Choroid plexus epithelial cell (primary cell): ENCODE data around the gene PPM1M.
A peak's percentile ranks its signal among the peaks of the same experiment; 100 is the strongest.

ENCODE experiments used
- DNase-seq: peaks from one replicate; pipeline ENCODE4 v3.0.0-alpha.2; 2010; ENCODE audit warnings: low read depth
- H3K4me3 ChIP-seq: 2 replicates; pipeline ENCODE4 v1.5.1; 2011; ENCODE audit warnings: low read depth, mild to moderate bottlenecking, control low read depth, low read length, moderate library complexity
- TF ChIP-seq, protein P1 (sequence below): conservative IDR thresholded peaks from 2 replicates; pipeline ENCODE4 v1.5.1; 2011; ENCODE audit warnings: low read depth, mild to moderate bottlenecking, control low read depth, inconsistent platforms, low read length, moderate library complexity

The PPM1M gene

DNA sequence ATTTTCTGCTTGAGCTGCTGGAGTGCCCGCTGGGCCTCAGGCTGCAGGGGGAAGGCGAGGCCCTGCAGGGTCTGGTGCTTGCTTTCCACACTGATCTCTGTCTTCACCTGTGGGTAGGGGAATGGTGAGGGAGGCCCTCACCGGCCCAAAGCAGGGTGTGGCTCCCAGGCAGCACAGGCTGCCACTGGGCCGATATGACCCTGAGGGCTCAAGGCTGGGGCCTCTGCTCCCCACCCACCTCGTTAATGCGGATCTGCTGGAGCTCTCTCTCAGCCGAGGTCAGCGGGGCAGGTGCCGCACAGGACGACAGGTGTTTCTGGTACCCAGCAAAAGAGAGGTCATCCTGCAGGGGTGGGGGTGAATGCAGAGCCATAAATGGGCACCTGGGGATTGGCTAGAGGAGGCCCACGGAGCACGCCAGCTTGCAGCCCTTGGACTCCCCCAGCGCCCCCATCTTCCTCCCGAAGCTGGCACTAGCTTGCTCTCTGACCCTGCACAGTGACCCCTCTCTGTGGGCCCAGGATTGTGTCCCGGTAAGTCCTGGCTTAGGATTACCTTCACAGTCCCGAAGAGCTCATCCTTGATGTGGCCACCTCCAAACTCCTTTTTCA lies 14.6 kb upstream of the PPM1M start:
- no peak overlapping the region for H3K4me3 ChIP-seq
- TF ChIP-seq, protein P1, sequence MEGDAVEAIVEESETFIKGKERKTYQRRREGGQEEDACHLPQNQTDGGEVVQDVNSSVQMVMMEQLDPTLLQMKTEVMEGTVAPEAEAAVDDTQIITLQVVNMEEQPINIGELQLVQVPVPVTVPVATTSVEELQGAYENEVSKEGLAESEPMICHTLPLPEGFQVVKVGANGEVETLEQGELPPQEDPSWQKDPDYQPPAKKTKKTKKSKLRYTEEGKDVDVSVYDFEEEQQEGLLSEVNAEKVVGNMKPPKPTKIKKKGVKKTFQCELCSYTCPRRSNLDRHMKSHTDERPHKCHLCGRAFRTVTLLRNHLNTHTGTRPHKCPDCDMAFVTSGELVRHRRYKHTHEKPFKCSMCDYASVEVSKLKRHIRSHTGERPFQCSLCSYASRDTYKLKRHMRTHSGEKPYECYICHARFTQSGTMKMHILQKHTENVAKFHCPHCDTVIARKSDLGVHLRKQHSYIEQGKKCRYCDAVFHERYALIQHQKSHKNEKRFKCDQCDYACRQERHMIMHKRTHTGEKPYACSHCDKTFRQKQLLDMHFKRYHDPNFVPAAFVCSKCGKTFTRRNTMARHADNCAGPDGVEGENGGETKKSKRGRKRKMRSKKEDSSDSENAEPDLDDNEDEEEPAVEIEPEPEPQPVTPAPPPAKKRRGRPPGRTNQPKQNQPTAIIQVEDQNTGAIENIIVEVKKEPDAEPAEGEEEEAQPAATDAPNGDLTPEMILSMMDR, result no peak
- no peak for DNase-seq

- TF ChIP-seq, protein P1, result peak; percentile 84
- no peak overlapping the region for H3K4me3 ChIP-seq
- peak; percentile 49 for DNase-seq
Measured at GRCh38 chr3:52231502-52232278, 13.9 kb upstream of the PPM1M start.

DNA sequence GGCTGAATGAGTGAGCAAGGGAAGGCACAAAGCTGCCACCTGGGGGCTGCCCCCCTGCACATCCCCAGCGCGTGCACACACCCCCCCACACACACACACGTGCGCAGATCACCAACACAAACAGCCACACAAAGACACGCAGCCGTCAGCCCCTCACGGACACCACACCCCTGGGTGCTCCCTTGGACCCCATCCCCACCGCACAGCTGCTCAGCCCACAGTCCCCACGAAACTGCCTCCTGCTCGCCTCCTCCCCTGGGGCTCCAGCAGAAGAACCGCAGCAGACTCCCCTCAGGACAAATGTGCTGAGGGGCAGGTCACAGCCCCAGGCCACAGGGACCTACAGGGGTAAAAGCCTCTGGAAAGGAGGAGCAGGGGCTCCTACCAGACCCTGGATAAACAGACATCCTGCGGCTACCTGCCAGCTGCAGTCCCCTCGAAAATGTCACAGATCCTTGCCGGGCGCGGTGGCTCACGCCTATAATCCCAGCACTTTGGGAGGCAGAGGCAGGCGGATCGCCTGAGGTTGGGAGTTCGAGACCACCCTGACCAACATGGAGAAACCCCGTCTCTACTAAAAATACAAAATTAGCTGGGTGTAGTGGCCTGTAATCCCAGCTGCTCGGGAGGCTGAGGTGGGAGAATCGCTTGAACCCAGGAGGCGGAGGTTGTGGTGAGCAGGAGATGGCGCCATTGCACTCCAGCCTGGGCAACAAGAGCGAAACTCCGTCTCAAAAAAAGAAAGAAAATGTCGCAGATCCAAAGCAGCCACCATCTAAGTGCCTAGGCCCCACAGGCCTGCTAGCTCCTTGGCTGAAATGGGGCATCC lies 13.1 kb upstream of the PPM1M start:
- TF ChIP-seq, protein P1, result peak; percentile 17
- no peak for DNase-seq
- H3K4me3 ChIP-seq, result no peak overlapping the region

GRCh38 chr3:52233108-52233591 lies 12.4 kb upstream of the PPM1M start:
- H3K4me3 ChIP-seq, result no peak overlapping the region
- TF ChIP-seq, protein P1, result no peak
- no peak for DNase-seq

- TF ChIP-seq, protein P1, result no peak
- DNase-seq, result no peak
- no peak overlapping the region for H3K4me3 ChIP-seq
Measured at GRCh38 chr3:52233968-52234367, 11.6 kb upstream of the PPM1M start.

GRCh38 chr3:52234516-52235447 lies 10.8 kb upstream of the PPM1M start:
- H3K4me3 ChIP-seq, result no peak overlapping the region

More at GRCh38 chr3:52234516-52235447, 10.8 kb upstream of the PPM1M start:
- TF ChIP-seq, protein P1, result no peak
- DNase-seq, result no peak
